GM23248 (cell line): Measurements from ENCODE around the gene ST8SIA6.

Source experiments
- EZH2 ChIP-seq: fragments of 200-600 bp; sonication (generic); IDR thresholded peaks from 2 replicates; pipeline ENCODE4 v1.6.1; 2018; ENCODE audit warnings: antibody characterized with exemption, mild to moderate bottlenecking; ENCODE audit not compliant: insufficient read depth, poor library complexity, severe bottlenecking
- EZH2phosphoT487 ChIP-seq: fragments of 200-600 bp; sonication (generic); IDR thresholded peaks from 2 replicates; pipeline ENCODE4 v1.6.1; 2018; ENCODE audit warnings: antibody characterized with exemption, moderate library complexity, mild to moderate bottlenecking, low read depth; ENCODE audit not compliant: insufficient read depth

GRCh38 chr10:17340144-17340829 is 114.1 kb downstream of the ST8SIA6 start:
- no peak for TF ChIP-seq EZH2
- no peak for TF ChIP-seq EZH2phosphoT487
